ENCODE data around the gene TMA7. TPM values are rescaled to one million over a fixed set of nuclear protein-coding genes. Genes with fewer than 3 reads are reported as not detected.

TMA7 gene
- total and polyA plus RNA-seq, 9 of the 15 experiments (the other 6 are each of a cell fraction or from before 2014, with no cell fraction given): 209 to 1,003 (median 486) TPM

DNA sequence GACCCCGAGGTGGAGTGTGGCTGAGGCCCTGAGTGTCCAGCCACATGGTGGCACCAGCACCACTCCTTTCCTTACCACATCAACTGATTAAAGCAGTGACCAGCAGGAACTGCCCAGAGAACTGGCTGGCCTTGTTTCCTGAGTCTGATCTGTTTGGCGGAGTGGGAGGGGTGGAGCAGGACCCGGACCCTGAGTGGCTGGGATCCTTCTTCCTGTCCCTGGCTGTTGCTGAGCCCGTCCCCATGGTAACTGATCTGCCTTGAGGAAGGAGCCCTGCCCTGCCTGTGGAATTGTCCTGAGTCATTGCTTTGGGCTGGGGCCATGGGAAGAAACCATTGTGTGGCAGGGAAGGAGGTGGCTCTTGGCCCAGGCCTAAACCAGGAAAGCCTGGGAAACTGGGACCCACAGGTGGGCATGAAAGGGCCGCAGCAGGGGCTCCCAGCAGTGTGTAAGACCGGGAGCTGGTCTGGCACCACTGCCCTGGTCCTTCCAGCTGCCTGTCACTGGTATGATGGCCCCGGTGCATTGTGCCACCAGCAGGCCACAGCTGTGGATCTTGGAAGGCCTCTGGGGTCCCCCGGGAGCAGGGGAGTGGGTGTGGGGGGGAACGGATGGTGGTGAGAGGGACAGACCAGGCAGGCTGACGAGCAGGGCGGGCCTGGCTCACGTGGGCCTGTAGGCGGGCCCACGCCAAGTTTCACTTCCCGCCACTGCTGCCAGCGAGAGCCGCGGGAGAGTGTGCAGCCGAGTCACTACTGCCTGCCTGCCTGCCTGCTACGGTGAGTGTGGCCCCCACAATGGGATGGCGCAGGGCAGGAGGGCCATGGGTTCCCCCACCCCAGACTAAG is 25.7 kb downstream of the TMA7 start (continued):
- TF ChIP-seq, protein P1, sequence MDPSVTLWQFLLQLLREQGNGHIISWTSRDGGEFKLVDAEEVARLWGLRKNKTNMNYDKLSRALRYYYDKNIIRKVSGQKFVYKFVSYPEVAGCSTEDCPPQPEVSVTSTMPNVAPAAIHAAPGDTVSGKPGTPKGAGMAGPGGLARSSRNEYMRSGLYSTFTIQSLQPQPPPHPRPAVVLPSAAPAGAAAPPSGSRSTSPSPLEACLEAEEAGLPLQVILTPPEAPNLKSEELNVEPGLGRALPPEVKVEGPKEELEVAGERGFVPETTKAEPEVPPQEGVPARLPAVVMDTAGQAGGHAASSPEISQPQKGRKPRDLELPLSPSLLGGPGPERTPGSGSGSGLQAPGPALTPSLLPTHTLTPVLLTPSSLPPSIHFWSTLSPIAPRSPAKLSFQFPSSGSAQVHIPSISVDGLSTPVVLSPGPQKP (CRISPR knock-in tag; IDR thresholded peaks at IDR 0.05): no peak
- TF ChIP-seq, protein P2, sequence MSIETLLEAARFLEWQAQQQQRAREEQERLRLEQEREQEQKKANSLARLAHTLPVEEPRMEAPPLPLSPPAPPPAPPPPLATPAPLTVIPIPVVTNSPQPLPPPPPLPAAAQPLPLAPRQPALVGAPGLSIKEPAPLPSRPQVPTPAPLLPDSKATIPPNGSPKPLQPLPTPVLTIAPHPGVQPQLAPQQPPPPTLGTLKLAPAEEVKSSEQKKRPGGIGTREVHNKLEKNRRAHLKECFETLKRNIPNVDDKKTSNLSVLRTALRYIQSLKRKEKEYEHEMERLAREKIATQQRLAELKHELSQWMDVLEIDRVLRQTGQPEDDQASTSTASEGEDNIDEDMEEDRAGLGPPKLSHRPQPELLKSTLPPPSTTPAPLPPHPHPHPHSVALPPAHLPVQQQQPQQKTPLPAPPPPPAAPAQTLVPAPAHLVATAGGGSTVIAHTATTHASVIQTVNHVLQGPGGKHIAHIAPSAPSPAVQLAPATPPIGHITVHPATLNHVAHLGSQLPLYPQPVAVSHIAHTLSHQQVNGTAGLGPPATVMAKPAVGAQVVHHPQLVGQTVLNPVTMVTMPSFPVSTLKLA (conservative IDR thresholded peaks at IDR 0.05): no peak; a peak in 1 of 4 replicates
- TF ChIP-seq BDP1 (IDR thresholded peaks at IDR 0.05; ENCODE audit: insufficient read depth, insufficient read length) (no peak), POU5F1 (IDR thresholded peaks at IDR 0.05; ENCODE audit: borderline replicate concordance, low read depth, low read length, partially characterized antibody) (no peak), TCF7 (IDR thresholded peaks at IDR 0.05; ENCODE audit: borderline replicate concordance) (no peak), CC2D1A (IDR thresholded peaks at IDR 0.05) (no peak), SETDB1 (IDR thresholded peaks at IDR 0.05; ENCODE audit: low read length) (no peak), HDAC8 (tag; IDR thresholded peaks at IDR 0.05) (no peak), TEAD2 (tag; IDR thresholded peaks at IDR 0.05) (no peak), CBX5 (IDR thresholded peaks at IDR 0.05; ENCODE audit: borderline replicate concordance, low read depth) (no peak), HIVEP1 (CRISPR knock-in tag; IDR thresholded peaks at IDR 0.05) (no peak), MTF1 (CRISPR knock-in tag; IDR thresholded peaks at IDR 0.05; ENCODE audit: borderline replicate concordance) (no peak), POLR2B (IDR thresholded peaks at IDR 0.05; ENCODE audit: low read depth, partially characterized antibody) (no peak), ASH1L (IDR thresholded peaks at IDR 0.05; ENCODE audit: borderline replicate concordance, low read depth, partially characterized antibody) (no peak)
- TF ChIP-seq, protein P3, sequence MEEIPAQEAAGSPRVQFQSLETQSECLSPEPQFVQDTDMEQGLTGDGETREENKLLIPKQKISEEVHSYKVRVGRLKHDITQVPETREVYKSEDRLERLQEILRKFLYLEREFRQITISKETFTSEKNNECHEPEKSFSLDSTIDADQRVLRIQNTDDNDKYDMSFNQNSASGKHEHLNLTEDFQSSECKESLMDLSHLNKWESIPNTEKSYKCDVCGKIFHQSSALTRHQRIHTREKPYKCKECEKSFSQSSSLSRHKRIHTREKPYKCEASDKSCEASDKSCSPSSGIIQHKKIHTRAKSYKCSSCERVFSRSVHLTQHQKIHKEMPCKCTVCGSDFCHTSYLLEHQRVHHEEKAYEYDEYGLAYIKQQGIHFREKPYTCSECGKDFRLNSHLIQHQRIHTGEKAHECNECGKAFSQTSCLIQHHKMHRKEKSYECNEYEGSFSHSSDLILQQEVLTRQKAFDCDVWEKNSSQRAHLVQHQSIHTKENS (CRISPR knock-in tag; IDR thresholded peaks at IDR 0.05): no peak
- TF ChIP-seq, protein P4, sequence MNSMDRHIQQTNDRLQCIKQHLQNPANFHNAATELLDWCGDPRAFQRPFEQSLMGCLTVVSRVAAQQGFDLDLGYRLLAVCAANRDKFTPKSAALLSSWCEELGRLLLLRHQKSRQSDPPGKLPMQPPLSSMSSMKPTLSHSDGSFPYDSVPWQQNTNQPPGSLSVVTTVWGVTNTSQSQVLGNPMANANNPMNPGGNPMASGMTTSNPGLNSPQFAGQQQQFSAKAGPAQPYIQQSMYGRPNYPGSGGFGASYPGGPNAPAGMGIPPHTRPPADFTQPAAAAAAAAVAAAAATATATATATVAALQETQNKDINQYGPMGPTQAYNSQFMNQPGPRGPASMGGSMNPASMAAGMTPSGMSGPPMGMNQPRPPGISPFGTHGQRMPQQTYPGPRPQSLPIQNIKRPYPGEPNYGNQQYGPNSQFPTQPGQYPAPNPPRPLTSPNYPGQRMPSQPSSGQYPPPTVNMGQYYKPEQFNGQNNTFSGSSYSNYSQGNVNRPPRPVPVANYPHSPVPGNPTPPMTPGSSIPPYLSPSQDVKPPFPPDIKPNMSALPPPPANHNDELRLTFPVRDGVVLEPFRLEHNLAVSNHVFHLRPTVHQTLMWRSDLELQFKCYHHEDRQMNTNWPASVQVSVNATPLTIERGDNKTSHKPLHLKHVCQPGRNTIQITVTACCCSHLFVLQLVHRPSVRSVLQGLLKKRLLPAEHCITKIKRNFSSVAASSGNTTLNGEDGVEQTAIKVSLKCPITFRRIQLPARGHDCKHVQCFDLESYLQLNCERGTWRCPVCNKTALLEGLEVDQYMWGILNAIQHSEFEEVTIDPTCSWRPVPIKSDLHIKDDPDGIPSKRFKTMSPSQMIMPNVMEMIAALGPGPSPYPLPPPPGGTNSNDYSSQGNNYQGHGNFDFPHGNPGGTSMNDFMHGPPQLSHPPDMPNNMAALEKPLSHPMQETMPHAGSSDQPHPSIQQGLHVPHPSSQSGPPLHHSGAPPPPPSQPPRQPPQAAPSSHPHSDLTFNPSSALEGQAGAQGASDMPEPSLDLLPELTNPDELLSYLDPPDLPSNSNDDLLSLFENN (IDR thresholded peaks at IDR 0.05; ENCODE audit: low read depth in 2 of 2, low read length in 2 of 2): no peak
- TF ChIP-seq, protein P5, sequence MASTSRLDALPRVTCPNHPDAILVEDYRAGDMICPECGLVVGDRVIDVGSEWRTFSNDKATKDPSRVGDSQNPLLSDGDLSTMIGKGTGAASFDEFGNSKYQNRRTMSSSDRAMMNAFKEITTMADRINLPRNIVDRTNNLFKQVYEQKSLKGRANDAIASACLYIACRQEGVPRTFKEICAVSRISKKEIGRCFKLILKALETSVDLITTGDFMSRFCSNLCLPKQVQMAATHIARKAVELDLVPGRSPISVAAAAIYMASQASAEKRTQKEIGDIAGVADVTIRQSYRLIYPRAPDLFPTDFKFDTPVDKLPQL (IDR thresholded peaks at IDR 0.05; ENCODE audit: extremely low read depth, insufficient read length): no peak
- TF ChIP-seq, protein P6, sequence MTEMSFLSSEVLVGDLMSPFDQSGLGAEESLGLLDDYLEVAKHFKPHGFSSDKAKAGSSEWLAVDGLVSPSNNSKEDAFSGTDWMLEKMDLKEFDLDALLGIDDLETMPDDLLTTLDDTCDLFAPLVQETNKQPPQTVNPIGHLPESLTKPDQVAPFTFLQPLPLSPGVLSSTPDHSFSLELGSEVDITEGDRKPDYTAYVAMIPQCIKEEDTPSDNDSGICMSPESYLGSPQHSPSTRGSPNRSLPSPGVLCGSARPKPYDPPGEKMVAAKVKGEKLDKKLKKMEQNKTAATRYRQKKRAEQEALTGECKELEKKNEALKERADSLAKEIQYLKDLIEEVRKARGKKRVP (CRISPR knock-in tag; IDR thresholded peaks at IDR 0.05): no peak

Measured in K562 (cell line).